Measurements from ENCODE around the gene TPD52L1.

The TPD52L1 gene

DNA sequence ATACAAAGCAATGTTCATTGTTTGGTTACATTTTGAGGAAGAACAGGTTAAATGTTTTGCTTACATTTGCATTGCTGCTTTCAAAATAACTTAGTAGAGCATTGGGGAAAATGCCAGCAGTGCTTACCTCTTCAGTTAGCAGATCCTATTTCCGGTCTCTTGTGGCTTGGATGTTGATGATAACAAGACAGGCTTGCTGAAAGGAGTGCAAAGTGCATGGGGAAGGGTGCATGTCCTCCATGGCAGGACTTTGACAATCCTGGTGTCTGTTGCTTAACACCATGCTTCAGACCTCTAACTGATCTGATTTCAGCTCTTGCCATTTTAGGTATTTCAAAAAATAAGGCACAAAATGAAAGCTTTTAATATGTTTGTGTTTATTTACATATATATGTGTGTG lies 21.1 kb downstream of the TPD52L1 start:
- DNase-seq (ENCODE audit: low read depth, low spot score): no peak

GRCh38 chr6:125175466-125176048 lies 22.0 kb downstream of the TPD52L1 start:
- no peak for DNase-seq (ENCODE audit: low read depth, low spot score)

GRCh38 chr6:125182237-125183008 lies 28.9 kb downstream of the TPD52L1 start:
- DNase-seq (ENCODE audit: low read depth, low spot score): no peak

GRCh38 chr6:125183391-125183790 lies 29.8 kb downstream of the TPD52L1 start:
- no peak for DNase-seq (ENCODE audit: low read depth, low spot score)

DNA sequence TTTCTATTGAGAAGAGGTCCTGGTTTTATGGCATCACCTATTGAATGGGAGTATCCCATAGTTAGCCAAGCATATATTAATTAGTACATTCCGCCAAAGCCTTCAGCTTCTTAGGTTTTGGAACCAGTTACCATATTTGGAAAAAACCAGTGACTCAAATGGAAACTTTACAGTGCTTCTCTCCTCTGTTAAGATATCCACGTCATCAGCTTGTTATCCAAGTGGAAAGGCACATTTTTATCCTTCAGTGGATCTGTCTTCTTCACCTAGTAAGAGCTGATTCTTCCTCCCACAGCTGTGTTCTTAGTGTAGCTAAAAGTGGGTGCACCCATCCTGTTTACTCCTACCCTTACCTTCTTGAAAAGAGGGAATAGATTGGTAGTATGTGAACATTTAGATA lies 34.5 kb downstream of the TPD52L1 start:
- DNase-seq (ENCODE audit: low read depth, low spot score): no peak

GRCh38 chr6:125188594-125189203 lies 35.1 kb downstream of the TPD52L1 start:
- no peak for DNase-seq (ENCODE audit: low read depth, low spot score)

DNA sequence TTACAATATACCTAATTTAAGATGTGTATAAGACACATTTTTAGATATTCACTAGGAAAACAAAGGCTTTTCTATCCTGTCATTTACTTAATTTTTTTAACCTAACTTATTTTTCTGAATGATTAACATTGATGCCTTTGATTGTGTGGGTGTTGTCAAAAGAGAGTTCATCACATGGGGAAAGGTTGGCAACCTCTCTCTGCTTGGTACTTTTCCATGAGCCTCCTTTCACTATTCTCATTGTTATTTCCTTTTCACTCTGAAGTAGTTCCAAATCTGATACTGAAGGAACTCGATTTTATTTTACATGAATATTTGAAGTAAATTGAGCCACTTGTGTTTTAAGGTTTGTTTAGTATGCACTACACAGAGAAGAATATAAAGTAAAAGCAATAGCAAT lies 35.9 kb downstream of the TPD52L1 start:
- no peak for DNase-seq (ENCODE audit: low read depth, low spot score)

GRCh38 chr6:125190667-125191066 lies 37.1 kb downstream of the TPD52L1 start:
- DNase-seq (ENCODE audit: low read depth, low spot score): no peak

GRCh38 chr6:125191916-125192609 lies 38.5 kb downstream of the TPD52L1 start:
- DNase-seq (ENCODE audit: low read depth, low spot score): peak; percentile 59

DNA sequence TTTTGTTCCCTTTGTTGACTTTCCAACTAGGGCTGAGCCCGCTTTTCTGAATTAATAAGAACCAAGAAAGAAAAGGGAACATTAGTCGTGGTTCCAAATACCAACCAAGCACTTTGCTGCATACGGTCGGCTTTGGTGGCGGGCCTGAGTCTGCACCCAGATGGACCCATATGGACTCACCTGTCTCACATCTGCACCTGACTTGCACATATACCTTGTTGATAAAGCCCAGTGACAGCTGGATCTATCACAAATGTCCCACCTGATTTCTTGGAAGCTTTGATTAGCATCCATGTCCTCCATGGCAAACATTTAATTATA lies 39.0 kb downstream of the TPD52L1 start:
- DNase-seq (ENCODE audit: low read depth, low spot score): no peak

DNA sequence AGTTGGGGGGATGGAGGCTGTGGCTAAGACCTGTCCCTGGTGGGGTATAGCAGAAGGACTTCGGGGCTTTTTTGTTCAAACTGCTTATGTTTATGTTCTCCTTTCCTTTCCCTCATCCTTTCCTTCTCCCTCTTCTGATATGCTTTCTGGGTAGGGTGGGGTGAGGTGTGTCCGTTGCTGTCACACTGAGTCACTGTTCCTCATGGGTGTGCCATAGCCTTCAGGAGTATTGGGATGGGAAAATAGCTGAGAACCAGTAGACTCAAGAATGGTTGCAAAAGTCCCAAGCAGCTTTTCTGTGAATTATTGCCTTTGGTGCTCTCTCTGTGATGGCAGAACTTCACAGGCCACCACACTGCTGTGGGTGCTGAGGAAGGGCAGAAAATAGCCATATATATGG lies 39.6 kb downstream of the TPD52L1 start:
- DNase-seq (ENCODE audit: low read depth, low spot score): no peak

GRCh38 chr6:125194941-125195340 lies 41.4 kb downstream of the TPD52L1 start:
- no peak for DNase-seq (ENCODE audit: low read depth, low spot score)

GRCh38 chr6:125195526-125195925 lies 42.0 kb downstream of the TPD52L1 start:
- DNase-seq (ENCODE audit: low read depth, low spot score): no peak

DNA sequence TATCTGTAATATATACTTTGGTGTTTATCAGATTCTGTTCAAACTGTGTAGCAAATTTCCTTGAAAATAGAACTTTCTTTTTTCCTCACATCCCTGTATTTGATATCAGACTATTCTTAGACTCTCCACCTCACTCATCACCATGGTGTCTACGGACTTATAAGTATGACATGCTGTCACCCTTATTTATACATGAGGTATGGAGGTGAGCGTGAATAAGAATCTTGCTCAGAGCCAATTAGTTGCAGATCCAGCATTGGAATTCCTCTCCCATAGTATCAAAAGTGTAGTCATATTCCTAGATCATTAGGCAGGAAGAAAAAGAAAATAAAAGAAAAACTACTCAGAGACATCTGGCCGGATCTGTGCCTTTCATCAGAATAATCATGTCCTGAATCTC lies 43.0 kb downstream of the TPD52L1 start:
- DNase-seq (ENCODE audit: low read depth, low spot score): no peak

GRCh38 chr6:125197795-125198269 lies 44.3 kb downstream of the TPD52L1 start:
- no peak for DNase-seq (ENCODE audit: low read depth, low spot score)

DNA sequence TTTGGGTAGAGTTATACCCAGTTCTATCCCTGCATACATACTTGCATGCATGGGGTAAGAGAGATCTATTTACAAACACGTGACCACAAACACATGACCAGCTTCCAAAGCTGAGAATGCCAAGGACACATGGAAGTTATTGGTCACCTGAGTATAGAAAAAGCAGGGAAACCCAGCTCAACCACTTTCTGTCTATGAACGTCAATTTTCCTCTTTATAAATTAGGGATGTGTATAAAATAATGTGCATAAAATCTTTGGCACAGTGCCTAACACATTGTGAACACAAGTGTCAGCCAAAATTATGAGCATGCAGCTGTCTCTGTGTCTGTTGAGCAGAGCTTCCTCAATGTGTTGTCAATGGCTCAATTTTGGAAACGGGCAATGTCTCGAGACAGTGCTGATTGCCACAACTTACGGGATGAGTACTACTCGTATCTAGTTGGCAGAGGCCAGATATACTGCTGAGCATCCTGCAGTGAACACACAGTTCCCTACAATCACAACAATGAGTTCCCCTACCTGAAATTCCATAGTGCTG lies 44.9 kb downstream of the TPD52L1 start:
- no peak for DNase-seq (ENCODE audit: low read depth, low spot score)

GRCh38 chr6:125200941-125201340 lies 47.4 kb downstream of the TPD52L1 start:
- DNase-seq (ENCODE audit: low read depth, low spot score): no peak

GRCh38 chr6:125201961-125202729 lies 48.6 kb downstream of the TPD52L1 start:
- DNase-seq (ENCODE audit: low read depth, low spot score): no peak

DNA sequence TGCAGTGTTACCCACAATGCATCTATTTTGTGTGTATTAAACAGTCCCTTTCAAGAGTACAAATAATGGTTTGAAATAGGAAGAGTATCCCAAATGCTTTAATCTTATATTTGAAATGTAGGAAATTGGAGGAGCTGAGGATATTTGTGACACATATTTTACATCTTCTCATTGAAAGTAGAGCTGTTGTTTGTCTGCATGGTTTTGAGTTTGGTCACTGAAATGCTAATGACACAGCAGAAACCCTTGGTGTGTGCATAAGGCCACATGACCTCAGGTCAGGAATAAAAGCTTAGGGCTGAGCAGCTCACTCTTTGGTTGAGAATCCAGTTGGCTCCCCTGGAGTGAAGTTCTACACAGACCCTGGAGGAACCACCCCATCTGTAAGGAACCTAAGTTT lies 49.8 kb downstream of the TPD52L1 start:
- DNase-seq (ENCODE audit: low read depth, low spot score): no peak

GRCh38 chr6:125205931-125206330 lies 52.4 kb downstream of the TPD52L1 start:
- no peak for DNase-seq (ENCODE audit: low read depth, low spot score)

DNA sequence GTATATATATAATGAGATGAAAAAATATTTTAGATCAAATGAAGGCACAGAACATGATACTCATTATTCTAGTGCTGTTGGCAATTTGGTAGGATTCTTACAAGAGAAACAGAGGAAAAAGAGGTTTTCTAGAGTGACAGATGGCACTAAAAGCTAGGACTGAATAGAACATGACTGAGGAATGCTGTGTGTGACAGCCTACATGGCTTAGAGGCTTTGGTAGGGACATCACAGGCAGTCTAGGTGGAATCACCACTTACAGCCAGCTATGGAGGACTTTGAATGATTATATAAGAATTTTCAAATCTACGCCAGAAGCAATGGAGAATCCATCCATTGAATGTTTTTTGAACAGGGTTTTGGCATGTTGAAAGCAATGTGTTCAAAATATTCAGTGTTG lies 52.8 kb downstream of the TPD52L1 start:
- DNase-seq (ENCODE audit: low read depth, low spot score): no peak

Data from iPS DF 19.7 (cell line).